Measurements from ENCODE around the gene GIPR. TPM values are rescaled to one million over a fixed set of nuclear protein-coding genes. Genes with fewer than 3 reads are reported as not detected.

Gene GIPR
- total RNA-seq, 1 donor from 2014 or later = 0.53 TPM

GRCh38 chr19:45687599-45687998, 19.6 kb downstream of the GIPR start:
- no peak for DNase-seq (ENCODE audit: low read depth)
- Histone ChIP-seq H3K4me3 (ENCODE audit: low read depth, low read length) (no peak overlapping the region), H3K27me3 (ENCODE audit: control insufficient read depth, insufficient read depth, low read length) (no peaks in the 10 kb centered on the region), H3K36me3 (ENCODE audit: control insufficient read depth, insufficient read depth, low read length) (peaks cover 14% of the 10 kb centered on the region)
- no peak for FAIRE-seq
- no peak for TF ChIP-seq CTCF (IDR thresholded peaks at IDR 0.05; ENCODE audit: insufficient read depth, low read length, severe bottlenecking)

GRCh38 chr19:45691516-45692186, 23.6 kb downstream of the GIPR start, which contains the start of gene SNRPD2:
TSS of gene SNRPD2 (minus strand) at chr19:45691953. CDS start at chr19:45691888, 65 bp downstream.
- no peaks in the 10 kb centered on the region for H3K27me3 ChIP-seq (ENCODE audit: control insufficient read depth, insufficient read depth, low read length)
- peaks cover 20% of the 10 kb centered on the region for H3K36me3 ChIP-seq (ENCODE audit: control insufficient read depth, insufficient read depth, low read length)
- no peak for TF ChIP-seq CTCF (IDR thresholded peaks at IDR 0.05; ENCODE audit: insufficient read depth, low read length, severe bottlenecking)
- FAIRE-seq = no peak
- peak within 1 kb of the TSS; percentile 63 for H3K4me3 ChIP-seq (ENCODE audit: low read depth, low read length)
- DNase-seq (ENCODE audit: low read depth) = peak; percentile 87

- FAIRE-seq (peak; percentile 91), DNase-seq (ENCODE audit: low read depth) (peak; percentile 99)
- no peak for TF ChIP-seq CTCF (IDR thresholded peaks at IDR 0.05; ENCODE audit: insufficient read depth, low read length, severe bottlenecking)
- no peaks in the 10 kb centered on the region for H3K27me3 ChIP-seq (ENCODE audit: control insufficient read depth, insufficient read depth, low read length)
- peaks cover 20% of the 10 kb centered on the region for H3K36me3 ChIP-seq (ENCODE audit: control insufficient read depth, insufficient read depth, low read length)
- H3K4me3 ChIP-seq (ENCODE audit: low read depth, low read length) = peak within 1 kb of the TSS; percentile 63
These were observed 24.4 kb downstream of the GIPR start, which contains the start of gene QPCTL for GRCh38 chr19:45692187-45693105. TSS of gene QPCTL (plus strand) at chr19:45692666. CDS start at chr19:45692704, 38 bp downstream.

DNA sequence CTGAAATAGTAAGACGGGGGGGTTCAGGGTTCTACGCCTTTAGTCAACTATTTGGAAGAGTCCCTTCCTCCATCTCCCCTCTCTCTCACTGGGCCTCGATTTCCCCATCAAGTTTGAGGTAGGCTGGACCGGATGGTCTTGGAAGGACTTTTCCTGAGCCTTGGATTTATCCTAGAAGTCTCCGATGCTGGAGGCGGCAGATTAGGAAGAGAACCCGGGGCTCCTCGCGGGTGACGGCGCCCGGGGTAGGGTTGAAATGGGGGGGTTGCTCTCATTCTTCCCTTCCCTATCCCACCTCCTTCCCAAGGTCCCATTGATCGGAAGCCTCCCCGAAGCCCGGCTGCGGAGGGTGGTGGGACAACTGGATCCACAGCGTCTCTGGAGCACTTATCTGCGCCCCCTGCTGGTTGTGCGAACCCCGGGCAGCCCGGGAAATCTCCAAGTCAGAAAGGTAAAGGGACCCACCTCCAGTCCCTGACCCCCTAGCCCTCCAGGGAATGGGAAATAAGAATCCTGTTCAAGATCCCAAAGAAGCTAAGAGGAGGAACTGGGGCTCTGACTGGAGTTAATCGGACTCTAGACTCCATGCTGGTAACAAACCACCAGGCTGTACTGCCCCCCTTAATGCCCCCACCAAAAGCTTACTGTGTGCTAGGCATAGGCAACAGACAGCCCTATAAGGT, 25.2 kb downstream of the GIPR start:
- DNase-seq (ENCODE audit: low read depth) (peak; percentile 40), FAIRE-seq (no peak)
- peak; percentile 93 for TF ChIP-seq CTCF (IDR thresholded peaks at IDR 0.05; ENCODE audit: insufficient read depth, low read length, severe bottlenecking)
- peak overlapping the region; percentile 63 for H3K4me3 ChIP-seq (ENCODE audit: low read depth, low read length)
- H3K36me3 ChIP-seq (ENCODE audit: control insufficient read depth, insufficient read depth, low read length) = peaks cover 14% of the 10 kb centered on the region
- H3K27me3 ChIP-seq (ENCODE audit: control insufficient read depth, insufficient read depth, low read length) = no peaks in the 10 kb centered on the region

DNA sequence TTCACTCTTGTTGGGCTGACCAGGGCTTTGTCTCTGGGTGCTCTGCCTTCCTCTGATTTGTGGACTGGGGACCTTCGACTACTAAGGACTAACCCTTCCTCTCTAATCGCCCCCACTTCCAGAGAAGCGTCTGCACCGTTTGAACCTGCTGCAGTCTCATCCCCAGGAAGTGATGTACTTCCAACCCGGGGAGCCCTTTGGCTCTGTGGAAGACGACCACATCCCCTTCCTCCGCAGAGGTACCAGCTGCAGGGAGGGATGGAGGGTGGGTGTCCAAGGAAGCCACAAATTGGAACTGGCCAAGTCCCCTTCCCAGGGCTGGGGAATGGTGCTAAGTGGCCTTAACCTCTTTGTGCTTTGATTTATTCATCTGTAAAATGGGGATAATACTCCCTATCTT, 33.7 kb downstream of the GIPR start:
- no peak overlapping the region for H3K4me3 ChIP-seq (ENCODE audit: low read depth, low read length)
- no peak for FAIRE-seq
- TF ChIP-seq CTCF (IDR thresholded peaks at IDR 0.05; ENCODE audit: insufficient read depth, low read length, severe bottlenecking) = no peak
- peaks cover 3% of the 10 kb centered on the region for H3K36me3 ChIP-seq (ENCODE audit: control insufficient read depth, insufficient read depth, low read length)
- no peaks in the 10 kb centered on the region for H3K27me3 ChIP-seq (ENCODE audit: control insufficient read depth, insufficient read depth, low read length)
- no peak for DNase-seq (ENCODE audit: low read depth)
